PFSK-1 (cell line): ENCODE results near the gene ACIN1.

Experiments used
- FOXP2 ChIP-seq: optimal IDR thresholded peaks from 2 replicates; pipeline ENCODE3; 2011; ENCODE audit warnings: borderline replicate concordance, control low read depth, inconsistent platforms; ENCODE audit not compliant: insufficient read depth; ENCODE audit errors: extremely low read length, extremely low read depth
- POLR2AphosphoS5 ChIP-seq: IDR thresholded peaks from 2 replicates; pipeline ENCODE4 v1.6.1; 2012; ENCODE audit warnings: low read depth, mild to moderate bottlenecking, control low read depth, low read length, moderate library complexity
- REST ChIP-seq, 2 experiments: IDR thresholded peaks; 2 replicates each; pipeline versions ENCODE4 v1.6.1 to v1.8.0; 2011 to 2012; ENCODE audit warnings: low read depth in 2 of 2, low read length in 2 of 2, control low read depth in 1 of 2, inconsistent platforms in 1 of 2, mild to moderate bottlenecking in 1 of 2, moderate library complexity in 1 of 2; ENCODE audit not compliant: insufficient read depth in 1 of 2
- SIN3A ChIP-seq: IDR thresholded peaks from 2 replicates; pipeline ENCODE4 v1.6.1; 2012; ENCODE audit warnings: mild to moderate bottlenecking, low read length, moderate library complexity, borderline replicate concordance; ENCODE audit not compliant: insufficient read depth
- TAF1 ChIP-seq: IDR thresholded peaks from 2 replicates; pipeline ENCODE4 v1.6.1; 2012; ENCODE audit warnings: low read length, control low read depth, borderline replicate concordance; ENCODE audit not compliant: insufficient read depth

The ACIN1 gene

GRCh38 chr14:23018107-23018506 lies 76.8 kb downstream of the ACIN1 start:
- TF ChIP-seq FOXP2 (no peak), SIN3A (no peak), POLR2AphosphoS5 (no peak), REST (IDR thresholded peaks at IDR 0.05; ENCODE audit: insufficient read depth in 1 of 2, low read depth in 2 of 2, low read length in 2 of 2) (no peak)

- TF ChIP-seq SIN3A (no peak), POLR2AphosphoS5 (no peak), FOXP2 (no peak), TAF1 (no peak), REST (IDR thresholded peaks at IDR 0.05; ENCODE audit: insufficient read depth in 1 of 2, low read depth in 2 of 2, low read length in 2 of 2) (no peak)
Measured at GRCh38 chr14:23017091-23017490, 77.8 kb downstream of the ACIN1 start.

GRCh38 chr14:23015618-23016017 lies 79.3 kb downstream of the ACIN1 start:
- TF ChIP-seq POLR2AphosphoS5 (no peak), SIN3A (no peak), TAF1 (no peak), FOXP2 (no peak), REST (IDR thresholded peaks at IDR 0.05; ENCODE audit: insufficient read depth in 1 of 2, low read depth in 2 of 2, low read length in 2 of 2) (no peak)

GRCh38 chr14:23013054-23013748 lies 81.7 kb downstream of the ACIN1 start:
- no peak for TF ChIP-seq POLR2AphosphoS5
- no peak for TF ChIP-seq REST (IDR thresholded peaks at IDR 0.05; ENCODE audit: insufficient read depth in 1 of 2, low read depth in 2 of 2, low read length in 2 of 2)
- TF ChIP-seq SIN3A, result no peak
- TF ChIP-seq TAF1, result no peak
- TF ChIP-seq FOXP2, result no peak

GRCh38 chr14:23009939-23010726 lies 84.8 kb downstream of the ACIN1 start, which contains the start of gene C14orf93:
C14orf93 (minus strand) TSS chr14:23010143; CDS start chr14:22999023, 11,120 bp downstream.
- TF ChIP-seq SIN3A, result no peak
- TF ChIP-seq FOXP2, result no peak
- peak; percentile 40; the same call in 1 of the 2 replicates for TF ChIP-seq POLR2AphosphoS5
- no peak for TF ChIP-seq REST (IDR thresholded peaks at IDR 0.05; ENCODE audit: insufficient read depth in 1 of 2, low read depth in 2 of 2, low read length in 2 of 2)
- peak; percentile 63; the same call in 1 of the 2 replicates for TF ChIP-seq TAF1
